ENCODE measurements around the gene ZNF831.

ZNF831 gene

DNA sequence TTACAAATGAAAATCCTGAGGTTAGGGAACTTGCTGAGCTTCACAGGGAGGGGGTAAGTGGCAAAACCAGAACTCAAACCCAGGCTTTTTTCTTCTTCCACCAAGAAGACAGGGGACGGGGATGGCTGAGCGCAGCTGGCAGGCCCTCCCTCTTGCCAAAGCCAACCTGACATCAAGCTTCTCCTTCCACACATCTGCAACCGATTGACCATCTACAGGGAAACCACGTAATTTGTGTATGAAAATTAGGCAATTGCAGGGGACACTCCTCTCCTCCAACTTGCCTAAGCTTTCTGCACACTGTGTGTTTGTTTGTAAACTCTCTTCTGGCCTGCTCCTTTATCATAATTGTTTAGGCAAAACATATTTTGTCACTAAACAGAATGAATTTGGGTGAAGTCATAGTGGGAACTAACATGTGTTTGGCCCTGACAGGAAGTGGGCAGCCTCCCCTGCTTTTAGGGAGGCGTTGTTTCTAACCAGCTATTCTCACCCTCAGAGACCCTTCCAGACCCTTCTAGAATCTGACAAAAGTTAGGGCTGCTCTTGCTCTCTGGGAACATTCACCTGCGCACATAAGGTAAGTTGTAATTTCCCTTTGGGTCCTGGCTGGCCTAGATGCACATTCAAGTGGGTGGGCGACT lies 18.9 kb downstream of the ZNF831 start:
- DNase-seq = no peak

DNA sequence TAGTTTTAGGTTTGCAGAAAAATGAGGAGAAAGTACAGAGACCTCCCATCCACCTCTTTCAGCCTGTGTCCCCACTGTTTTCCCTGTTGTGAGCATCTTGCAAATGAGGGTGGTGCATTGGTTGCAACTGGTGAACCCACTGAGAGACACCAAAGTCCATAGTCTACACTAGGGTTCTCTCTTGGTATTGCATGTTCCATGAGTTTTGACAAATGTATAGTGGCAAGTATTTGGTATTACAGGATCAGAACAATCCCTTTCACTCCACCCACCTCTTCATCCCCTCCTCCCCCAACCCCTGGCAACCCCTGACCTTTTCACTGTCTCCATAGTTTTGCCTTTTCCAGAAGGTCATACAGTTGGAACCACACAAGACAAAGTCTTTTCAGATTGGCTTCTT lies 20.1 kb downstream of the ZNF831 start:
- no peak for DNase-seq

DNA sequence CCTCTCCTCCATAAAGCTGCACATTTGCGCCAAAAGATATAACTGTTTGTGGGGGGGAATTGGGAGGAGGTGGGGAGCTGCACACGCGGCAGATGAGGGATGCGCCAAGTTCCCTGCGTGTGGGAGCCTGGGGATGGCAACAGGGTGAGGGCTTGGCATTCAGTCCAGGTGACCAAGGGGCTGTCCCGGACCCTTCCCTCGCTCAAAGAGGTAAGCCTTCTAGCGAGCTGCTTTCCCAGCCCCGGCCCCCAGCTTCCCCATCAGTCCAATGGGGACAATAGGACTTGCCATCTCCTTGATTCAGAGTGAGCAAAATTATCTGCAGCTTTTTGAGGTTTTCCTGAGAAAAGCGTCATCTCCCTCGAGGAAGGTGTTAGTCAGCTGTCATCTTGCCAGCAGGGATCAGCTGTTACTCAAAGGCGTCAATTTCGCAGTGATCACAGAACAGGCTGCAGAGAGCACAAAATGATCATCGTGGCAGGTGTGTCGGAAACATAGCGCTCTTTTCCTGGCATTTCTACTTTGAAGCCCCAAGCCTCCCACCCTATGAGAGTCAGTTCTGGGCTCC lies 21.3 kb downstream of the ZNF831 start:
- DNase-seq = no peak

DNA sequence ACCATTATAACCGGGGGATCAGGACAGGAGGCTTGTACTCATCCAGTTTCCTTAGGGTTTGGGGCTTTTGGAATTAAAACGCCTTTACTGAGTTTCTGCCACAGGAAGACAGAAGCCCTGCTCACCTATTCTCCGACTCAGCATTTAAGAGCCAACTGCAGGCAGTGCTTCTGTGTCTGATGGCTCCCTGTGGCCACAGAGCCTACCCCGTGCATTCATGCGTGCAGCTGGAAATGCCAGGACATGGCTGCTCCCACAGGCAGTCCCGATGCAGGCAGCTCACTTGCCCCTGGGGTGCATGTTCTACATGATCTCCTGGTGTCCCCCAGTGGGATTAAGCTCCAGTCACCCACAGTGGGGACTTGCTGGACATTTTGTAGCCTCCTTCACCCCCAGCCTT lies 22.2 kb downstream of the ZNF831 start:
- DNase-seq = no peak

DNA sequence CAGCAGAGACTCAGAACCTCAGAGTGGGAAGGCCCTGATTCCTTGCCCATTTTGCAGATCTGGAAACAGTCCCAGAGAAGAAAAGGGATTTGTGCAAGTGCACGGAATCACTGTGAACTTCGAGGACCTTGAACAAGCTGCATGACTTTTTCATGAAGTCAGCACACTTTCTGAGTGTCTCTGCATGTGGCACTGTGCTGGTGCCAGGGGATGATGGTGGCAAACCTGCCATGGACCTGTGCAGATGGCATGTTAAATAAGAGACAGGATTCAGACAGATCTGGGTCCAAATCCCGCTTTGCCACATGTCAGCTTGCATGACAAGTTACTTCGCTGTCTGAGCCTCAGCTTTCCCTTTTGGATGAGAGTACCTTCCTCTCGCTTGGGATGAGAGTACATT lies 26.8 kb downstream of the ZNF831 start:
- DNase-seq = no peak

DNA sequence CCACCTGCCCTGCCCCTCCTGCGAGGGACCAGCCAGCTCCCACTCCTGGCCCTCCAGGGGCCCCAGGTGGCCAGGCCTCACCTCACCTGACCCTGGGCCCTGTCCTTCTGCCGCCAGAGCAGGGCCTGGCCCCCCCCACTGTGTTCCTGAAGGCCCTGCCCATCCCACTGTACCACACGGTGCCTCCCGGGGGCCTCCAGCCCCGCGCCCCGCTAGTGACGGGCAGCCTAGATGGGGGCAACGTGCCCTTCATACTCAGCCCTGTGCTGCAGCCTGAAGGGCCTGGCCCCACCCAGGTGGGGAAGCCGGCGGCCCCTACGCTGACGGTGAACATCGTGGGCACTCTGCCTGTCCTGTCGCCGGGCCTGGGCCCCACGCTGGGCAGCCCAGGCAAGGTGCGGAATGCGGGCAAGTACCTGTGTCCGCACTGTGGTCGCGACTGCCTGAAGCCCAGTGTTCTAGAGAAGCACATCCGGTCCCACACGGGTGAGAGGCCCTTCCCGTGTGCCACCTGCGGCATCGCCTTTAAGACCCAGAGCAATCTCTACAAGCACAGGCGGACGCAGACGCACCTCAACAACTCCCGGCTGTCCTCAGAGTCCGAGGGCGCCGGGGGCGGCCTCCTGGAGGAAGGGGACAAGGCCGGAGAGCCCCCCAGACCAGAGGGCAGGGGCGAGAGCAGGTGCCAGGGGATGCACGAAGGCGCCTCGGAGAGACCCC lies 27.6 kb downstream of the ZNF831 start:
- no peak for DNase-seq

DNA sequence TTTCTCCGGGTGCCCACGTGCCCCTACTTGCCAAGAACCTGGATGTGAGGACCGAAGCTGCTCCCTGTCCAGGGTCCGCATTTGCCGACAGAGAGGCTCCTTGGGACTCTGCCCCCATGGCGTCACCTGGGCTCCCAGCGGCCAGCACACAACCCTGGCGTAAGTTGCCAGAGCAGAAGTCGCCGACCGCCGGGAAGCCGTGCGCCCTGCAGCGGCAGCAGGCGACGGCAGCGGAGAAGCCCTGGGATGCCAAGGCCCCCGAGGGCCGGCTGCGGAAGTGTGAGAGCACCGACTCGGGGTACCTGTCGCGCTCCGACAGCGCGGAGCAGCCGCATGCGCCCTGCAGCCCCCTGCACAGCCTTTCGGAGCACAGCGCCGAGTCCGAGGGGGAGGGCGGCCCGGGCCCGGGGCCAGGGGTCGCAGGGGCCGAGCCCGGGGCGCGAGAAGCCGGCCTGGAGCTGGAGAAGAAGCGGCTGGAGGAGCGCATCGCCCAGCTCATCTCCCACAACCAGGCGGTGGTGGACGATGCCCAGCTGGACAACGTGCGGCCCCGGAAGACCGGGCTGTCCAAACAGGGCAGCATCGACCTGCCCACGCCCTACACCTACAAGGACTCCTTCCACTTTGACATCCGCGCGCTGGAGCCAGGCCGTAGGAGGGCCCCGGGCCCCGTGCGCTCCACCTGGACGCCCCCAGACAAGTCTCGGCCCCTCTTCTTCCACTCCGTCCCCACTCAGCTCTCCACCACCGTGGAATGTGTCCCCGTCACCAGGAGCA lies 28.3 kb downstream of the ZNF831 start:
- DNase-seq = no peak

DNA sequence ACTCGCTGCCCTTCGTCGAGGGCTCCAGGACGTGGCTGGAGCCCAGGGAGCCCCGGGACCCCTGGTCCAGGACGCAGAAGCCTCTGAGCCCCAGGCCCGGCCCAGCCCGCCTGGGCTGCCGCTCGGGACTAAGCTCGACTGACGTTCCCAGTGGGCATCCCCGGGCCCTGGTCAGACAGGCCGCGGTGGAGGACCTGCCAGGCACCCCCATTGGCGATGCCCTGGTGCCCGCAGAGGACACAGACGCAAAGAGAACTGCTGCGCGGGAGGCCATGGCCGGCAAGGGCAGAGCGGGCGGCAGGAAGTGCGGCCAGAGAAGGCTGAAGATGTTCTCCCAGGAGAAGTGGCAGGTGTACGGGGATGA lies 28.9 kb downstream of the ZNF831 start:
- DNase-seq = no peak

DNA sequence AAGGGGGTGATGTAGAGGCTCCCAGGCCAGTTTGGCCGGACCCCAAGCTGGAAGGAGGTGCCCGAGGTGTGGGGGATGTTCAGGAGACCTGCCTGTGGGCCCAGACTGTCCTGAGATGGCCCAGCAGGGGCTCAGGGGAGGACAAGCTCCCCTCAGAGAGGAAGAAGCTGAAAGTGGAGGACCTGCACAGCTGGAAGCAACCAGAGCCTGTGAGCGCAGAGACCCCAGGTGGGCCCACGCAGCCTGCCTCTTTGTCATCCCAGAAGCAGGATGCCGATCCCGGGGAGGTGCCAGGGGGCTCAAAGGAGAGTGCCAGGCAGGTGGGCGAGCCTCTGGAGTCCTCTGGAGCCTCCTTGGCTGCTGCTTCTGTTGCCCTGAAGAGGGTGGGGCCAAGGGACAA lies 29.7 kb downstream of the ZNF831 start:
- DNase-seq = no peak

DNA sequence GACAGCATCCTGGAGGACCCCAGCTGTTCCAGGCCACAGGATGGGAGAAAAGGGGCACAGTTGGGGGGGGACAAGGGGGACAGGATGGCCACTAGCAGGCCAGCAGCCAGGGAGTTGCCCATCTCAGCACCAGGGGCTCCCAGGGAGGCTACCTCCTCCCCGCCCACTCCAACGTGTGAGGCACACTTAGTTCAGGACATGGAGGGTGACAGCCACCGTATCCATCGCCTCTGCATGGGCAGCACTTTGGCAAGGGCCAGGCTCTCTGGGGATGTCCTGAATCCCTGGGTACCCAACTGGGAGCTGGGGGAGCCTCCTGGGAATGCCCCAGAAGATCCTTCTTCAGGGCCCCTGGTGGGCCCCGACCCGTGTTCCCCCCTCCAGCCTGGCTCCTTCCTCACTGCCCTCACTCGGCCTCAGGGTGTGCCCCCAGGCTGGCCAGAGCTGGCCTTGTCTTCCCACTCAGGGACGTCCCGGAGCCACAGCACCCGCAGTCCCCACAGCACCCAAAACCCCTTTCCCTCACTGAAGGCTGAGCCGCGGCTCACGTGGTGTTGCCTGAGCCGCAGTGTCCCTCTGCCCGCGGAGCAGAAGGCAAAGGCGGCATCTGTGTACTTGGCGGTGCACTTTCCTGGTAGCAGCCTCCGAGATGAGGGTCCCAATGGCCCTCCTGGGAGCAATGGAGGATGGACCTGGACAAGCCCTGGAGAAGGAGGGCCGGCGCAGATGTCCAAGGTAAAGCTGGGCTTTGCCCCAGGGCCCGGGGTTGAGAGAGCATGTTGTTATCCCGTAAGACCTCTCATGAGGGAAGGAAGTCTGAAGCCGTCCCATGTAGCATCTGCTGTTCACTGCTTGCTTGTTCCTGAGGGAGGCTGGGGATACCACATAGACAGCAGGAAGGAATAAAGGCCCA lies 30.7 kb downstream of the ZNF831 start:
- DNase-seq = peak; percentile 40

DNA sequence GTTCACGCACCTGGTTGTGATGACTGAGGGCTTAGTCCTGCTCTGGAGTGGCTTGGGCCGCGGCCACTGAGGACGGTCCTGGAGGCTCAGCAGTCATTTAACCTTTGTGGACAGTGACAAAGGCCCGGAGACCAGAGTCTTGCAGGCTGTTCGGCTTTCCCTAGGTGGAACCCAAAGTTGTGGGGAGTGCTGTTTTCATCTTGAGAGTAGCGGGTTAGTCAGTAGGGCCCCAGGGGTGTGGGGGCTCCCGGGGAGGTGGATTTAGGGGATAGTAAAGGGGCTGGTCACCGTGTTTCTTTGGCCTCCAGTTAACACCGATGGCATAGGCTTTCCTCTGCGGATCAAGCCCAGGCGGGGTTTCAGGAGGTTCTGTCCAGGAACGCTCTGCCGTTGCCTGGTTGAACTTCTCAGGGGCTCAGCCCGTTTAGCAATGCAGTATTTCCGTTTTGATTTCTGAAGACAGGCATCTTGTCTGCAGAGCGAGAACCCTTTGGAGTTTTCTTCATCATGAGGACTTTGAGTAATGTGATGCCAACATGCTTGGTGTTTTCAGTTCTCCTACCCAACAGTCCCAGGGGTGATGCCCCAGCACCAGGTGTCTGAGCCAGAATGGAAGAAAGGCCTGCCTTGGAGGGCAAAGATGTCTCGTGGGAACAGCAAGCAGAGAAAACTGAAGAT lies 31.8 kb downstream of the ZNF831 start:
- peak; percentile 43 for DNase-seq

DNA sequence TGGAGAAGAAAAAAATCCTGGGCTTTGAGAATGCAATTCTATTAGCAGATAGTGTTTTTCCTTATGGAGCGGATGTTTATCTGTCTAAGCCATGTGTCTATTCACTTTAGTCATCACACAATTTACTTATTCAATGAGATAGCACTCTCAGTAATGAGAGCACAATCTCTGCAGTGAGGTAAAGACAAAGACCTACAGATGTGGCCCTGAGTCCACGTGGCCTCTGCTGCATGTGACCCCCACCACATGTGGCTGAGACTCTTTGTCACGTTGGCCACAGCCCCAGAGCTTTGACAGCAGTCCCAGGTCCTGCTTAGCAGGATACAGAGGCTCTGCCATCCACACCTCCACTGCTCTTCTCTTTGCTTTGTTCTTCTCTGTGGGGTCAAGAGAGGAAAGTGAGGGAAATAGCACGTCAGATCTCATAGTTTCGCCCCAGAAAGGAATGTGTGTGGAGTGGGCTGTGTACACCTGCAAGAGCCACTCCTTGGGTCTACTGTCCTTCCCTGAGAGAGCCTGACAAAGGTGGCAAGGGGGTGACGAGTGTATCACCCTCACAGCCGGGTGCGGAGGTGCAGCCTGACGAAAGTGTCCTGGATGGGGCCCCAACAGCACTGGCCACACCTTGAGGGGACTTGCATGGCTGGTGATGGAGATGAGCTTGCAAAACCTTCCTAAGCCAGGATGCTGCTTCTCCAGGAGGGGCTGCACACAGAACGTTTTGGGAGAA lies 40.7 kb downstream of the ZNF831 start:
- no peak for DNase-seq

DNA sequence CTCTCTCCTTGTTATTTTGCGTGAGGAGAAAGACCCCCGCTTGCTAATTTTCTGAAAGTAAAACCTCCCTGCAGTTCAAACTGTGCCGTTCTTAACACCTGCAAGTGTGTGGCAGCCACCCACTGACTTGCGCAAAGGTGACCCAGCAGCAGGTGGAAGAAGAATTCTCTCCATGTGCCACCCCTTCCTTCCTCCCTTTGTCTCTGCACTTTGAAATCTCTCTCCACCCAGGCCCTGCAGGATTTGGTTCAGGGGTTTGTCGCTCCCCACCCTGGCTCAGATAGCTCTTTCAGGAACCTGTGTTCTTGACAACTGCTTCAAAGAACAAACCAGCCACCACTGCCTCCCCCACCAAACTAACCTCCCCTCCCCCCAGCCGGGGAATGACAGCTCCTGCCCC lies 41.4 kb downstream of the ZNF831 start:
- DNase-seq = no peak

DNA sequence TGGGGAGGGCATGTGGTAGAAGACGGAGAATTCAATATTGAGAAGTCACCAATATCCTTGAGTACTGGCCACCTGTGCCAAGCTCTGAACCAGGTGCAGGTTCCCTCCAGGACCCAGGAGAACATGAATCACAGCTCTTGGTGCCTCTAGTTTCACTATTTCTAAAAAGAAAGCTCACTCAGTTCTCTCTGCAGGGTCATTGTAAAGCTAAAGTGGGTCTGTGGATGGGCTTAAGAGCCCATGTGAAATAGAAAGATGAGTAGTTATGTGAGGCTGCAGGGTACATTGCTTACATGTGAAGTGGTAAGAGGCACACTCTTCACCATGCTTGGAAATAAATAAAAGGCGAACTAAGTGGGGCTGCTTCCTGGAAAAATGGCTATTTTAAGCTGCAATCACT lies 43.6 kb downstream of the ZNF831 start:
- DNase-seq = no peak

DNA sequence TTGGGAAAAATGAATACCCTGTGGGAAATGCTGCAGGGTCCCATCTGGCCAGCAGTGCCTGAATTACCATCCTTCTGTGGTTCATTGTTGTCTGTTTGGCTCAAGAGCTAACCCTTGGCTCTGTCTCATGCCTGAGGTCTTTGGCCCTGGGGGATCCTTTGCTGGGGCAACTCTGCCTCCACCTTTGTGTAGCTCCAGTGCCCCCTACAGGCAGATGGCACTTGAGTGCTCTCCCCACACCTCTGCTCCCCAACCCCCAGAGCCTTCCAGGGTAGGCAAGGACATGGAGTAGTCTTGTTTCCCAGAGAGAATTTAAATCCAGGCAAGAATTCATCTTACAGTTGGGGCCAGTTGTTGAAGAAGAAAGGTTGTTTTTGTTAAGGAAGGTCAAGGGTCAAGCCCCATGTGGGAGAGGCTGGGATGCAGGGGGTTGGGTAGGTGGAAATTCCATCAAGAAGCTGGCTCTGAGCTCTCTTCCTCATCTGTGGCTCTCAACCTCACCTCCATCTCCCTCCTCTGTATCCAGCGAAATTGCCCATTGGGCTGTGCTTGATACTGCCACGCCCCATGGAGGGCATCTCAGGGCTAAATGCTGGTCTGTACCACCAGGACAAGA lies 44.2 kb downstream of the ZNF831 start:
- no peak for DNase-seq

DNA sequence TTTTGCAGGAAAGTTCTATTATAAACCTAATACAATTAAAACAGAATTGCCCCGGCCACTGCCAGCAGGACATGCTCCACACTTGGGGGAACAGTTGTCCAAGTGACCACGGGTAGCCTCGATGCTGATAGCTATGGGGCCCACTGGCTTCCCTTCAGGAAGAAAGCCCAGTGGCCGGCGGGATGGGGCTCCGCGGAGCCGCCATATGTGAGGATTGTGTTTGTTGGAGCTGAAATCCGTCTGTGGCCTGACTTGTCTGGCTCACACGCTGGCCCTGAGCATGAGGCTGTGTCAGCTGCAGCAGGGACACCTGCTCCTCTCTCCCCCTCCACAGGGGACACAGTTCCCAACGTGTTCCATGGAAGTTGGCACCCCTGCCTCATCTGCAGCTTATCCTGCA lies 46.6 kb downstream of the ZNF831 start:
- DNase-seq = no peak

DNA sequence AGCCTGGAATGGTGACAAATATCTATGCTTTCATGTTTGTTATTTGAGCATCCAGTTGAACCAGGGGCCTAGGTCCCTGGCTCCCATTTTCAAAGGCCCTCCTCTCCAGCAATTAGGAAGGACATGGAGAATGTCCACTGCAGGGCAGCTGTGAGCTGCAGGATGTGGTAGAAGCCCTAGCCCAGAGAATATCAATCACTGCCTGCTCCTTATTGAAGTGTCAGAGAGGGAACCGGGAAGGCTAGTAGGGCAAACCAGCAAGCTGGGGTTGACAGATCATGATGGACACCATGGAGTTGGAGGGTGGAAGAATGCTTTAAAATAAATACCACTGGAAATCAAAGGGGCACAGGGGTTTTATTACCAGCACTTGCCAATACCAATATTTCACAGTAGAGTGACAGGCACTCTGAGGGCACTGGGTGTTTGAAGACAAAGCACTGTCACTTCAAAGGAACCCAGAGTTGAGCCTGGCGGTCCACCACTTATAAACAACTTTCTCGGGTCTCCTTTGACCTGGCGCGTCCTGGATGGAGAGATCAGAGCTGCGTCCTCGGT lies 47.7 kb downstream of the ZNF831 start:
- no peak for DNase-seq

DNA sequence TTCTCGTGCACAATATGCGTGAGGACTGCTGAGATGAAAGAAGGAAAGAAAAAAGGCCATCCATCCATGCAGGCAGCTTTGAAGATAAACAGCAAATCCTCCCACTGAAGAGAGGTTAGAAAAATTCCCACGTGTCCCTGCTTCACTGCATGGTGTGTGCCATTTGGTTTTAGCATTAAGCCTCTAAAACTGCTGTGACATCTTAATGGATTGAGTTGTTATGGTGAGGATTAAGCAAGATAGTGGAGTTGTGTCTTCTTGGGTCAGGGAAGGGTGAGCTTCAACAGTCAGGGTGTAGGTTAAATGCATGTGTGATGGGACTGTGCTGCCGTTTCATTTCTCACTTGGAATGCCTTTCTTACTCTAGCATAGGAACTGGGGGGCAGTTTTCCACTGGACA lies 50.5 kb downstream of the ZNF831 start:
- DNase-seq = no peak

DNA sequence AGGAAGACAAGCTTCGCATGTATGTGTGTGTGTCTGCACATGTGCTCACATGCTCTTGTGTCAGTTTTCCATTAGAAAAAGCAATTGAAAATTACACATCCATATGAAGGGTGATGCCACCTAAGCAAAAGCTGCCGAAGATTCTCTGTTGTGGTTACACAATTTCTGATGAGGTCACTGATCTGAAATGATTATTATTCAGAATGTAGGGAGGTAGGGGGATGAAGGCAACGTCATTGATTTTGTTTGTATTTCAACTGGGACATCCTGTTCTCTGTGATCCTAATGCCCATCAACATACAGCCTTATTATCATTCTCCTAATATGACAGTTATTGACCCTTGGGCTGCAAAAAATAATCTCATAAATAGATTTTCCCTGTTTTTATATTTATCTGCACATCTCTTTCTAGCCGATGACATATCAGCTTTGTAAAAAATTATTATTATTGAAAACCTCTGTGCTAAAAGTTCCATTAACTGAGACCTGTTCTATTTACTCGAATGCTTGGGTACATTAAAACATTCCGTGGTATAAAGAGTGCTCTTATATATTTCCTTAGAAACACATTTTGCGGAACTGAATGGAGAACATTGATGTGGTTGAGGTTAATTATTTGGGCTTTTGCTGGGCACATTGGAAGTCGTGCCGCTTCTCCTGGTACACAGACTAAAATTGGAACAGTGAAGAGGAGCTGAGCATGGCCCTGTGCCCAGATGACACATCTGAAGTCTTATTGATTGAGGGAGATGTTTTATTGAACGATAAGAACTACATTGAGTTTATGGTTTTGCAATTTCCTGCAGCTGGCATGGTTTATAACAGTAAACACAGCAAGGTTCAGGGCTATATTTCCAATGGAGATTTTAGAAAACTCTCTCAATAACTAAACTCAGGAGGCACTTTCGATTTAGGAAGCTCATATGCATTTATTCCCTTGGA lies 51.3 kb downstream of the ZNF831 start:
- no peak for DNase-seq

DNA sequence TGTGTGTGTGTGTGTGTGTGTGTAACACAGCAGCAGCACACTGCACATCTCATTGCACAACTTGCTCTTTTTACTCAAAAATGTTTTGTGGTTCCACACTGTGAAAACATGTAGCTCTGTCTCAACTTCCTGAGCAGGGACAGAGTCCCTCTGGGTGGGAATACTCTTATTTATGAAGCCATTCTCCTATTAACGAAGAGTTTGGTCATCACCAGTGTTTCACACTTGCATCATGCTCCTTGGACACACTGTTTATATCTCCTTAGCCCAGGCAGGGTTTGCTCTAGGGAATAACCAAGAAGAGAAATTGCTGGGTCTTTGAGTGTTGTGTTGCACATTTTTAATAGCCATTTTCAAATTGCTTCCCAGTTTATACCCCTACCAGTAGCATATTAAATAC lies 53.6 kb downstream of the ZNF831 start:
- no peak for DNase-seq
